ENCODE results near the gene BRINP1. TPM values are rescaled to one million over a fixed set of nuclear protein-coding genes. Genes with fewer than 3 reads are reported as not detected.

BRINP1 gene
- total RNA-seq, 2 experiments from 2014 or later: not detected

GRCh38 chr9:119184265-119184936 is 184.8 kb downstream of the BRINP1 start:
- Histone ChIP-seq H3K79me2 (ENCODE audit: insufficient read depth, low read depth, low read length) (no peaks in the 10 kb centered on the region), H2AFZ (ENCODE audit: low read length) (no peak overlapping the region), H3K9me3 (ENCODE audit: low read length) (no peaks in the 10 kb centered on the region), H3K9me2 (ENCODE audit: insufficient read depth, low read length) (no peaks in the 10 kb centered on the region), H3K4me1 (ENCODE audit: insufficient read depth, low read length, poor library complexity, severe bottlenecking) (no peaks in the 10 kb centered on the region), H3K4me3 (ENCODE audit: low read depth, low read length, poor library complexity, severe bottlenecking) (no peak overlapping the region), H3K4me2 (ENCODE audit: low read length) (no peak overlapping the region), H3K27ac (ENCODE audit: low read depth, low read length, poor library complexity, severe bottlenecking) (no peak overlapping the region), H3K36me3 (ENCODE audit: insufficient read depth, low read length) (no peaks in the 10 kb centered on the region), H4K20me1 (ENCODE audit: insufficient read depth, low read length) (no peaks in the 10 kb centered on the region)
- ChIA-PET POLR2A (no interaction called here), CTCF (ENCODE audit: unreplicated experiment) (no interaction called here)
- no TSS peak for BruUV-seq (replicated peaks)
- intact Hi-C loops (cut with micrococcal nuclease; ENCODE audit: unreplicated experiment): no loop called here
- no peak for DNase-seq (ENCODE audit: low spot score)
- TF ChIP-seq EZH2phosphoT487 (IDR thresholded peaks at IDR 0.05; ENCODE audit: borderline replicate concordance, low read depth, low read length) (no peak), CTCF (conservative IDR thresholded peaks at IDR 0.05; ENCODE audit: low read length) (no peak)

GRCh38 chr9:119181561-119181960 is 187.7 kb downstream of the BRINP1 start:
- no peak for DNase-seq (ENCODE audit: low spot score)
- H3K27ac ChIP-seq (ENCODE audit: low read depth, low read length, poor library complexity, severe bottlenecking): no peak overlapping the region
- H3K9me2 ChIP-seq (ENCODE audit: insufficient read depth, low read length): no peaks in the 10 kb centered on the region

More at GRCh38 chr9:119181561-119181960, 187.7 kb downstream of the BRINP1 start:
- Histone ChIP-seq H3K4me2 (ENCODE audit: low read length) (no peak overlapping the region), H2AFZ (ENCODE audit: low read length) (no peak overlapping the region), H3K79me2 (ENCODE audit: insufficient read depth, low read depth, low read length) (no peaks in the 10 kb centered on the region), H3K36me3 (ENCODE audit: insufficient read depth, low read length) (no peaks in the 10 kb centered on the region), H3K9me3 (ENCODE audit: low read length) (no peaks in the 10 kb centered on the region), H3K4me1 (ENCODE audit: insufficient read depth, low read length, poor library complexity, severe bottlenecking) (no peaks in the 10 kb centered on the region), H4K20me1 (ENCODE audit: insufficient read depth, low read length) (no peaks in the 10 kb centered on the region), H3K4me3 (ENCODE audit: low read depth, low read length, poor library complexity, severe bottlenecking) (no peak overlapping the region)
- intact Hi-C loops (cut with micrococcal nuclease; ENCODE audit: unreplicated experiment): no loop called here
- BruUV-seq (replicated peaks): no TSS peak
- POLR2A ChIA-PET: no interaction called here
- CTCF ChIA-PET (ENCODE audit: unreplicated experiment): no interaction called here
- no peak for TF ChIP-seq EZH2phosphoT487 (IDR thresholded peaks at IDR 0.05; ENCODE audit: borderline replicate concordance, low read depth, low read length)
- no peak for TF ChIP-seq CTCF (conservative IDR thresholded peaks at IDR 0.05; ENCODE audit: low read length)

Measured in OCI-LY7 (cell line).